Breast epithelium (tissue), 3 donors: ENCODE data around the gene GTF2IRD1.

ENCODE experiments used
- CTCF ChIP-seq, 3 donors: fragments of 450-650 bp; IDR thresholded peaks; one replicate each; pipeline ENCODE4 v1.5.1; 2016 to 2017; ENCODE audit warnings: antibody characterized with exemption in 3 of 3, mild to moderate bottlenecking in 3 of 3, moderate library complexity in 3 of 3
- POLR2A ChIP-seq: fragments of 450-650 bp; IDR thresholded peaks from one replicate; pipeline ENCODE4 v1.6.1; 2016; ENCODE audit warnings: antibody characterized with exemption, mild to moderate bottlenecking, moderate library complexity

GRCh38 chr7:74545921-74546320 lies 92.2 kb downstream of the GTF2IRD1 start:
- TF ChIP-seq CTCF (IDR thresholded peaks at IDR 0.05) (no peak), POLR2A (no peak)
